Measurements from ENCODE around the gene TMEM205. TPM values are rescaled to one million over a fixed set of nuclear protein-coding genes. Genes with fewer than 3 reads are reported as not detected.

Gene TMEM205
- total RNA-seq, 1 donor from 2014 or later: 46.0 TPM

- H3K27ac ChIP-seq (ENCODE audit: low read depth, low read length): peak overlapping the region; percentile 51
- peaks cover 56% of the 10 kb centered on the region for H3K4me1 ChIP-seq (ENCODE audit: insufficient read depth, low read length)
- H3K4me2 ChIP-seq (ENCODE audit: low read length): peak overlapping the region; percentile 78
- H3K36me3 Mint-ChIP-seq (ENCODE audit: low read depth, unreplicated experiment): peaks cover 1% of the 10 kb centered on the region
- H2AFZ ChIP-seq (ENCODE audit: low read depth, low read length): no peak overlapping the region
- peak overlapping the region; percentile 7 for H3K4me3 ChIP-seq (ENCODE audit: insufficient read depth, low read depth, low read length)
- peaks cover 9% of the 10 kb centered on the region for H4K20me1 ChIP-seq (ENCODE audit: insufficient read depth, low read length)
- H3K4me1 Mint-ChIP-seq (ENCODE audit: low read depth, unreplicated experiment): peaks cover 13% of the 10 kb centered on the region
- peaks cover 7% of the 10 kb centered on the region for H3K27me3 Mint-ChIP-seq (ENCODE audit: low read depth, unreplicated experiment)
- H3K27me3 ChIP-seq (ENCODE audit: insufficient read depth, low read length): peaks cover 13% of the 10 kb centered on the region
- H3K79me2 ChIP-seq (ENCODE audit: insufficient read depth, low read length): no peaks in the 10 kb centered on the region
- no peaks in the 10 kb centered on the region for H3K9me3 ChIP-seq (ENCODE audit: insufficient read depth, low read depth, low read length)
- peak overlapping the region; percentile 75 for H3K27ac Mint-ChIP-seq (ENCODE audit: unreplicated experiment)
- DNase-seq (ENCODE audit: low read depth) (peak; percentile 77), FAIRE-seq (no peak)
- no peaks in the 10 kb centered on the region for H3K9me3 Mint-ChIP-seq (ENCODE audit: unreplicated experiment)
- H3K9ac ChIP-seq (ENCODE audit: low read length): peak overlapping the region; percentile 35
- no peak overlapping the region for H3K4me3 Mint-ChIP-seq (ENCODE audit: unreplicated experiment)
- no peaks in the 10 kb centered on the region for H3K36me3 ChIP-seq (ENCODE audit: insufficient read depth, low read length)
- TF ChIP-seq EZH2 (IDR thresholded peaks at IDR 0.05; ENCODE audit: insufficient read depth, low read length) (no peak), CTCF (IDR thresholded peaks at IDR 0.05; ENCODE audit: insufficient read depth, low read depth, low read length) (peak; percentile 12)
These were observed 32.5 kb upstream of the TMEM205 start for GRCh38 chr19:11378319-11379189.

- peak overlapping the region; percentile 51 for H3K27ac ChIP-seq (ENCODE audit: low read depth, low read length)
- H3K27me3 Mint-ChIP-seq (ENCODE audit: low read depth, unreplicated experiment): peaks cover 6% of the 10 kb centered on the region
- H3K36me3 ChIP-seq (ENCODE audit: insufficient read depth, low read length): no peaks in the 10 kb centered on the region
- no peaks in the 10 kb centered on the region for H3K9me3 ChIP-seq (ENCODE audit: insufficient read depth, low read depth, low read length)
- H3K4me1 ChIP-seq (ENCODE audit: insufficient read depth, low read length): peaks cover 59% of the 10 kb centered on the region
- peaks cover 13% of the 10 kb centered on the region for H3K4me1 Mint-ChIP-seq (ENCODE audit: low read depth, unreplicated experiment)
- peak overlapping the region; percentile 78 for H3K4me2 ChIP-seq (ENCODE audit: low read length)
- H2AFZ ChIP-seq (ENCODE audit: low read depth, low read length): no peak overlapping the region
- no peak overlapping the region for H3K4me3 ChIP-seq (ENCODE audit: insufficient read depth, low read depth, low read length)
- peaks cover 7% of the 10 kb centered on the region for H3K27me3 ChIP-seq (ENCODE audit: insufficient read depth, low read length)
- H4K20me1 ChIP-seq (ENCODE audit: insufficient read depth, low read length): peaks cover 9% of the 10 kb centered on the region
- peak; percentile 22 for DNase-seq (ENCODE audit: low read depth)
- TF ChIP-seq EZH2 (IDR thresholded peaks at IDR 0.05; ENCODE audit: insufficient read depth, low read length) (no peak), CTCF (IDR thresholded peaks at IDR 0.05; ENCODE audit: insufficient read depth, low read depth, low read length) (no peak)
- no peaks in the 10 kb centered on the region for H3K9me3 Mint-ChIP-seq (ENCODE audit: unreplicated experiment)
- H3K27ac Mint-ChIP-seq (ENCODE audit: unreplicated experiment): no peak overlapping the region
- no peak for FAIRE-seq
- no peak overlapping the region for H3K4me3 Mint-ChIP-seq (ENCODE audit: unreplicated experiment)
- H3K36me3 Mint-ChIP-seq (ENCODE audit: low read depth, unreplicated experiment): peaks cover 1% of the 10 kb centered on the region
- H3K9ac ChIP-seq (ENCODE audit: low read length): peak overlapping the region; percentile 35
- no peaks in the 10 kb centered on the region for H3K79me2 ChIP-seq (ENCODE audit: insufficient read depth, low read length)
These were observed 31.7 kb upstream of the TMEM205 start for GRCh38 chr19:11377756-11378155.

- DNase-seq (ENCODE audit: low read depth) (peak; percentile 86), FAIRE-seq (no peak)
- H3K9me3 ChIP-seq (ENCODE audit: insufficient read depth, low read depth, low read length): no peaks in the 10 kb centered on the region
- H3K9me3 Mint-ChIP-seq (ENCODE audit: unreplicated experiment): no peaks in the 10 kb centered on the region
- H2AFZ ChIP-seq (ENCODE audit: low read depth, low read length): peak overlapping the region; percentile 19
- peaks cover 59% of the 10 kb centered on the region for H3K4me1 ChIP-seq (ENCODE audit: insufficient read depth, low read length)
- H3K4me3 ChIP-seq (ENCODE audit: insufficient read depth, low read depth, low read length): no peak overlapping the region
- no peaks in the 10 kb centered on the region for H3K79me2 ChIP-seq (ENCODE audit: insufficient read depth, low read length)
- H3K36me3 Mint-ChIP-seq (ENCODE audit: low read depth, unreplicated experiment): peaks cover 1% of the 10 kb centered on the region
- no peak overlapping the region for H3K9ac ChIP-seq (ENCODE audit: low read length)
- H3K4me3 Mint-ChIP-seq (ENCODE audit: unreplicated experiment): peak overlapping the region; percentile 15
- TF ChIP-seq EZH2 (IDR thresholded peaks at IDR 0.05; ENCODE audit: insufficient read depth, low read length) (no peak), CTCF (IDR thresholded peaks at IDR 0.05; ENCODE audit: insufficient read depth, low read depth, low read length) (no peak)
- peaks cover 4% of the 10 kb centered on the region for H3K27me3 ChIP-seq (ENCODE audit: insufficient read depth, low read length)
- peaks cover 13% of the 10 kb centered on the region for H3K4me1 Mint-ChIP-seq (ENCODE audit: low read depth, unreplicated experiment)
- H3K27ac ChIP-seq (ENCODE audit: low read depth, low read length): peak overlapping the region; percentile 51
- H3K4me2 ChIP-seq (ENCODE audit: low read length): peak overlapping the region; percentile 27
- H3K36me3 ChIP-seq (ENCODE audit: insufficient read depth, low read length): no peaks in the 10 kb centered on the region
- peaks cover 9% of the 10 kb centered on the region for H4K20me1 ChIP-seq (ENCODE audit: insufficient read depth, low read length)
- H3K27me3 Mint-ChIP-seq (ENCODE audit: low read depth, unreplicated experiment): peaks cover 5% of the 10 kb centered on the region
- H3K27ac Mint-ChIP-seq (ENCODE audit: unreplicated experiment): peak overlapping the region; percentile 44
These were observed 31.2 kb upstream of the TMEM205 start for GRCh38 chr19:11377237-11377636.

Measured in astrocyte (in vitro differentiated cells and primary cell).